GM12875 (cell line): ENCODE results near the gene TRIM65.
"Not testable (repeated sequence)": the region's sequence is repeated elsewhere in the genome, so short reads cannot be mapped to it uniquely, and the experiment has no call there.

ENCODE experiments used
- H3K4me3 ChIP-seq: one replicate; pipeline ENCODE4 v1.5.1; 2011; ENCODE audit warnings: low read depth, low read length, control low read depth
- CTCF ChIP-seq: IDR thresholded peaks from 2 replicates; pipeline ENCODE4 v1.5.1; 2011; ENCODE audit warnings: low read depth, mild to moderate bottlenecking, control low read depth, inconsistent platforms, low read length, moderate library complexity, borderline replicate concordance; ENCODE audit not compliant: insufficient read depth

The TRIM65 gene

GRCh38 chr17:75853433-75853832 lies 43.3 kb downstream of the TRIM65 start:
- no peak for TF ChIP-seq CTCF
- no peak overlapping the region for H3K4me3 ChIP-seq

GRCh38 chr17:75851693-75851991 lies 45.1 kb downstream of the TRIM65 start:
- H3K4me3 ChIP-seq: not testable (repeated sequence)

GRCh38 chr17:75850928-75851692 lies 45.6 kb downstream of the TRIM65 start:
- TF ChIP-seq CTCF: no peak
- H3K4me3 ChIP-seq: no peak overlapping the region

- no peak for TF ChIP-seq CTCF
- no peak overlapping the region for H3K4me3 ChIP-seq
Measured at GRCh38 chr17:75849724-75850123, 47.0 kb downstream of the TRIM65 start.

- H3K4me3 ChIP-seq: no peak overlapping the region
- TF ChIP-seq CTCF: no peak
Measured at GRCh38 chr17:75849279-75849646, 47.5 kb downstream of the TRIM65 start.

GRCh38 chr17:75848523-75849278 lies 48.0 kb downstream of the TRIM65 start:
- peak; percentile 83 for TF ChIP-seq CTCF
- H3K4me3 ChIP-seq: no peak overlapping the region

- no peak overlapping the region for H3K4me3 ChIP-seq
- no peak for TF ChIP-seq CTCF
Measured at GRCh38 chr17:75847614-75848522, 48.9 kb downstream of the TRIM65 start.
